HG03432 (cell line): Measurements from ENCODE around the gene SMIM22.

Experiments
- ATAC-seq: cut with Tn5 transposase; IDR thresholded peaks from one replicate; pipeline ENCODE4 v1.9.1; 2021; ENCODE audit warnings: mild to moderate bottlenecking, moderate library complexity; ENCODE audit not compliant: unreplicated experiment

The SMIM22 gene

GRCh38 chr16:4795828-4796572 lies 831 bp downstream of the SMIM22 start:
- no peak for ATAC-seq

GRCh38 chr16:4796982-4797804 lies 2.0 kb downstream of the SMIM22 start:
- no peak for ATAC-seq

- ATAC-seq = no peak
Observed at GRCh38 chr16:4797805-4798252, 2.7 kb downstream of the SMIM22 start.

DNA sequence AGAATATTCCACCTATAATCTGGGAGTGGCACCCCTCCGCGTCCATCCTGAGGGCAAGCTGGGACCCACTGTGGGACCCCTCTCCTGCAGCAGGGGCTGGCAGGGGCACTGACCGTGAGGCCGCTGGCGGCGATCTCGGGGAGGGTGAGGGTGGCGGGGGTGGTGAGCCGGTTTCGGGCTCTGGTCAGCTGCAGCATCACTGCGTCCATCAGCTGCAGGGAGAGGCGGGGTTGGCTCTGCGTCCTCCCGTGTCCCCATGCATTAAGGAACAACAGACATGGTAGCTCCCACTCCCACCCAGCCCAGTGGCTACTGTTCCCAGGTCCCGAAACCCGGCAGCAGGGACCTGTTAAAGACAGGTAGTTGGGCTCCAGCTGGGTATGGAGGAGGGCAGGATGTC lies 3.3 kb downstream of the SMIM22 start:
- no peak for ATAC-seq

DNA sequence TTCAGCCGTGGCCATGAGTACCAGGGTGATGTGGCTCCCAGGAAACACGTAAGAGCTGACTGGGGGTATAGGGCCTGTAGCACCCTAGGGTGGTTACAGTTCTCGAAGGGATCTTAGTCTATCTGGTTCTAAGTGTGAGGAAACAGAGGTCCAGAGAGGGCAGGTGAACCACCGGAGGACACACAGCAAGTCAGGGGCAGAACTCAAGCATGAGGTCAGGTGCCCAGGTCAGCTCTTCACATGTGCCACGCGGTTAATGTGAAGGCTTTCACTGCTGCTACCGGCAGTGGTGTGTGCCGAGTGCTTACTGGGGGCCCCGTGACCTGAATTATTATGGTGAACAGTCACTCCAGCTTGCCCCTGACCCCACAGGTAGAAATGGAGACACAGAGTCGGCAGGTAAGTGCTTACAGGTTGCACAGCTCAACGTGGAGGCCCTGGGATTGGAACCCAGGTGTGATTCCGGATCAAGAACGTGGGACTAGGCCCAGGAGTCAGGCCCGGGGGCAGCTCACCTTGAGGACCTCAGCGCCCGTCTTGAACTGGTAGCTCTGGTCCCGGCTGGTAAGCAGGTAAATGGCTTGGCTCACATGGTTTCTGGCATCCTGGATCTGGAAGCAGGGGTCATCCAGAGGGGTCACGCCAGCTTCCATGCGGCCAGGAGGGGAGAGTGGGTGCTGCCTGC lies 4.1 kb downstream of the SMIM22 start:
- ATAC-seq = no peak

DNA sequence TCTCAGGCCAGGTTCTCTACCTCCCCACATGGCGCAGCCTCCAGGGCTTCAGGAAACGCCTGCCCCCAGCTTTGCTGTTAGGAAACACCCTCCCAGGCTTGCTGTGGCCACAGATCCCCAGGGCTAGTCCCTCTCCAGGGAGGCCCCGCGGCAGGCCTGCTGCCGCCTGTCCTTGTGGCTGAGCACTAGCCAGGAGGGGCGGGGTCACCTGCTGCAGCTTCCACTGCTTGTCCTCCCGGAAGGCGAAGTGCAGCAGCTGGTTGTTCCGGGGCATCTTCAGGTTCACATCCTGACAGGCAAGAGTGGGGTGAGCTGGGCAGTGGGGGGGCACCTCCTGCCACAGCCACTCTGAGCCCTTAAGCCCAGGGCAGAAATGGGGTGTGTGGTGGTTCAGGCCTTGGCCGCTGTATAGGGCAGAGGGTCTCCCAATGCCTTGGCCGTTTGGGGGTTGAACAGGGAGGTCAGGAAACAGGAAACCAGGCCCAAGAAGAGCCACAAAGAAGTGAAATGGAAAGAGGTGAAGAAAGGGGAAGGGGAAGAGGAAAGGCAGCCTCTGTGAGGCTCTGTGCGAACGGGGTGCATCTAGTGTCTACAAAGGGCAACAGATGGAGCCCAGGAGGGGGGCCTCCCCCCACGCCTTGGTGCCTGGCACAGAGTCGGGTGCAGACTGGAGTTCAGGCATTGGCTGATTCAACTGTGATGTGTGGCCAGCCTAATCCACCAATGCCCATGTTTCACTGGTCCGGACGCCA lies 5.3 kb downstream of the SMIM22 start:
- no peak for ATAC-seq

DNA sequence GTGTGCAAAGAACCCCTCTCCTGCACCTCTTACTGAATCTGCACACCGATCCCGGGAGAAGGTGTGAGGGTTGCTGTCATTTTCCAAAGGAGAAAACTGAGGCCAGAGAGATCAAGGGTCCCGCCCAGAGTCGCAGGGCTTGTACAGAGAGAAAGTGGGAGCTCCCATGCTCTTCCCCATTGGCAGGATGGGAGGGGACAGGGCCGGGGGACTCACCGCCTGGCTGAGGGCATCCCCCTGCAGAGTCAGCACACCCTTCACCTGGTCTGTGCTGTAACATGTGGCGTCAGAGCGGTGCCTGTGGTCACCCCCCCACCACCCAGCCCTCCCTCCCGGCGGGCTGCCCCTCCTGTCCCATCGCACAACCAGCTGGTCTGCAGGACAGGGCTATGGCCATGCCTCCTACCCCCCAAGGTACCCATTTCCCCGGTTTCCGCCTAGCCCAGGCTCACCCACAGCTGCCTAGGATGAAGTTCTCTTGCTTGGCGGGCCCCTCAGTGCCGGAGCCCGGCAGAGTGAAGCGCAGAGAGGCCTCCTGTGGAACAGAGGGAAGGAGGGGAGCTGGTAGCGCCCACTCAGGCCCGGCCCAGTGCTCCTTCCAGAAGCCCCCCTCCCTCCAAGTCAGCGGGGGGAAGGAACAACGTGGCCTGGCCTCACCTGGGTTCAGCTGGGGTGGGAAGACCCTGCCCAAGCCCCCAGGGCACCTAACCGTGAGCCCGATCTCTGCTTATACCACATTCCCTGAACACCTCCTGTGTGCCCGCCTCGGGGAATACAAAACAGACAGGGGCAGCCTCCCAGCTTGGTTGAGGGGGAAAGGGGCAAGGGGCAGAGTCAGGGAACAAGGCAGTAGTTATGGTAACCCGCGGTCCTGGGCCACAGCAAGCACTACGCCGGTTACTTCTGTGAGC lies 6.1 kb downstream of the SMIM22 start:
- ATAC-seq = no peak

DNA sequence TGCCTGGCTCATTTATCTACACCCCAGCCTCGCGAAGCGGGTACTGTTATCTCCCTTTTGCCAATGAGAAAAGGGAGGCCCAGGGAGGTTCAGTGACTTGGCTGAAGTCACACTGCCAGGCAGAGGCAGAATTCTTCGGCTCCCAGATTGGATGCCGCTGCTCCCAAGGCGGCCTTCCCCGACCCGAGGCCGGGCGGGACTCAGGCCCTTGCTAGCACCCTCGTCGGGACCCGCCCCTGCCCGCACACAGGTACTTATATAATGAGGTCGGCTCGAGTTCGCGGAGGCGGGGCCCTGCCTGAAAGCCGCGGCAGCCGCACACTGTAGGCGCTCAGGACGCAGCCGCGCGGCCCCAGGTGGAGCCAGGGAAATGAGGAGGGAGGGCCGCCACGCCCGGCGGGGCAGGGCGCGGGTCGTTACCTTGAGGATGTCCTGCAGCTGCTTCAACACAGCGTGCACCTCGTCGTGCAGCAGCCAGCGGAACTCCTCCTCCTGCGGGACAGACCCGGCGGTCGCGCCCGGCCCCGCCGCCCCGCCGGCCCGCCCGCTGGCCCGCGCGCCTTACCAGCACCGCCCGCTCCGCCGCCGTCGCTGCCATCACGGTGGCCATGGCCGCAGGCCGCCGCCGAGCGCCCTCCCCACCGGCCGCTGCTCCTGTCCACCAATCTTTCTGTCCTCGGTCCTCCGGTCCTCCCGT lies 6.9 kb downstream of the SMIM22 start, which contains the start of gene ROGDI:
ROGDI (minus strand) TSS at position 672 of the 697 bp plus-strand sequence; CDS start at position 610, 62 bp downstream.
- ATAC-seq = peak; percentile 58

DNA sequence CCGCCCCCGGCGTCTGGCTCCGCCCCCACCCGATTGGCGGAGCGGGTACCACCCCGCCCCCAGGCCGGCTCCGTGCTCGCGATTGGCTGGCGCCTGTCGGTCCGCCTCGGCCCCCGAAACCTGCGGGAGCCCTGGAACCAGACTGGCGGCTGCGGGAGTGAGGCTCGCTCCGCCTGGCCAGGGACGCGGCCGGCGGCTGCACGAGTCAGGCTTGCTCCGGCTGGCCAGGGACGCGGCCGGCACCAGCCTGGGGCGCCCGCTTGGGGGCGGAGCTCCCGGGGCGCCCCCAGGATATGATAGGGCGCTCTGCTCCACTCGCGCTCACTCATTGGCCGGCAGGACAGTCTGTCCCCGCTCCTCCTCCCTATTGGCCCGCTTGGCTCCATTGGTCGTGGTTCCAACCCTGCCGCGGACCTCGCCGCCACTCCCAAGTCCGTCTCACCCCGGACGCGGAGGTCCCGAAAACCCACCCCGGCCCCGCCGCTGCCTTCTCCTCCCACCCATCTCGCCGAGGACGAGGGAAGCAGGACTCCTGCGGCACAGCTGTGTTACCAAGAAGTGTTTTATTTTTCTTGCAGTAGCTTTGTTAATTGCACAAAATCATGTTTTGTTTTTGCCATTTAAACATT lies 7.6 kb downstream of the SMIM22 start:
- peak; percentile 91 for ATAC-seq

DNA sequence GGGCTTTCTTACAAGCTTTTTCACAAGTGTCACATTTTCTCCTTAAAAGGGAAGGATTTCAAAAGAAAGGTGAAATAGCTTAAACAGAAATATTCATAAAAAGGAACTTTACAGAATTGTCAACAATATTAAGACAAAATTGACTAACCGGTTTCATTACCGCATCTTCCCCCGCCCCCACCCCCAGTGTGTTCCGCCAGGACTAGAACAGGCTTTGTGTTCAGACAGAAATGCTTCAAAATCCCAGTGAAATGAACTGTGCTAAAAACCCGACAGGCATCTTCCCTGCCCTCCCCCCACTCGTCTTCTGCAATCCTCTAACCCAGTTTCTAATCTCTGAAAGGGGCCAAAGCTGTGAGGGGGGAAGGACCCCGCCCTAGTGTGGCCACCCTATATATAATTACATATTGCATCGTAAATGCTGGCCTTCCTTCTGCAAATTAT lies 8.3 kb downstream of the SMIM22 start:
- no peak for ATAC-seq

- ATAC-seq = no peak
Observed at GRCh38 chr16:4803898-4804762, 9.0 kb downstream of the SMIM22 start.

GRCh38 chr16:4805231-4805630 lies 10.1 kb downstream of the SMIM22 start:
- ATAC-seq = no peak

DNA sequence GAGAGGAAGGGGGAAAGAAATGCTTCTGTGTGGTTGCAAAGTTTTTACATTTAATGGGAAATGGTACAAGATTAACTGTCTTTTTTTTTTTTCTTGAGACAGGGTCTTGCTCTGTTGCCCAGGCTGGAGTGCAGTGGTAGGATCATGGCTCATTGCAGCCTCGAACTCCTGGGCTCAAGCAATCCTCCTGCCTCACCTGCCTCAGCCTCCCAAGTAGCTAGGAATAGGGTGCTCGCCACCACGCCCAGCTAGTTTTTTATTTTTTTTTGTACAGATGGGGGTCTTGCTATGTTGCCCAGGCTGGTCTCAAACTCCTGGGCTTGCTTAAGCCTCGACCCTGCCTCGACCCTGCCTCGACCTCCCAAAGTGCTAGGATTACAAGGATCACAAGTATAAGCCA lies 11.1 kb downstream of the SMIM22 start:
- ATAC-seq = no peak

GRCh38 chr16:4811242-4811641 lies 16.1 kb downstream of the SMIM22 start:
- ATAC-seq = no peak

DNA sequence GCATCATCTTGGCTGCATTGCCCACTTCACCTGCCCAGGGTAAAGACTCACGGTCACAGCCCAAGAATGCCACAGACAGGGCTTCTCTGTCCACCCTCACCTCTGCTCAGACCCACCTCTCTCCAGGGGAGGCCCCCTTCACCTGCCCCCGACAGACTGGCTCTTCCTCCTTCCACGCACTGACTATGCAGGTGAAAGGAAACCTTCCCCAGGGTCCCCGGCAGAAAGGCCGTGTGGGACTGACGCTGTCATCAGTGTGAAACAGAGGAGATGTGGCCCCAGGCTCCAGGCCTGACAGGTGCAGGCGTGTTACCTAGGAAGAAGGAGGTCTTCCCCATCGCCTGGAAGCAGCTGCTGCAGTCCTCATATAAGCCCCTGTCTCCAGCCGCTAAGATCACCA lies 16.6 kb downstream of the SMIM22 start:
- no peak for ATAC-seq

GRCh38 chr16:4813251-4814003 lies 18.3 kb downstream of the SMIM22 start:
- no peak for ATAC-seq

- ATAC-seq = no peak
Observed at GRCh38 chr16:4814046-4814445, 18.9 kb downstream of the SMIM22 start.
